Suprapubic skin (tissue), 4 donors: ENCODE results near the gene EXTL2.

ENCODE experiments used
- CTCF ChIP-seq, 2 donors: fragments of 200-600 bp in 1 of 2; fragments of 450-650 bp in 1 of 2; sonication (generic) in 1 of 2; IDR thresholded peaks; one replicate each; pipeline ENCODE4 v1.5.1; 2016 to 2019; ENCODE audit warnings: antibody characterized with exemption in 2 of 2, mild to moderate bottlenecking in 1 of 2, moderate library complexity in 1 of 2
- EP300 ChIP-seq: sonication (generic); formaldehyde crosslinking; IDR thresholded peaks from one replicate; pipeline ENCODE4 v1.6.1; 2017; ENCODE audit warnings: antibody characterized with exemption
- POLR2A ChIP-seq, 2 donors: fragments of 450-650 bp; IDR thresholded peaks; one replicate each; pipeline ENCODE4 v1.6.1; 2017; ENCODE audit warnings: antibody characterized with exemption in 2 of 2, mild to moderate bottlenecking in 2 of 2, moderate library complexity in 2 of 2
- POLR2AphosphoS5 ChIP-seq, 3 donors: sonication (generic); formaldehyde crosslinking; IDR thresholded peaks; one replicate each; pipeline ENCODE4 v1.6.1; 2017; ENCODE audit warnings: antibody characterized with exemption in 3 of 3

DNA sequence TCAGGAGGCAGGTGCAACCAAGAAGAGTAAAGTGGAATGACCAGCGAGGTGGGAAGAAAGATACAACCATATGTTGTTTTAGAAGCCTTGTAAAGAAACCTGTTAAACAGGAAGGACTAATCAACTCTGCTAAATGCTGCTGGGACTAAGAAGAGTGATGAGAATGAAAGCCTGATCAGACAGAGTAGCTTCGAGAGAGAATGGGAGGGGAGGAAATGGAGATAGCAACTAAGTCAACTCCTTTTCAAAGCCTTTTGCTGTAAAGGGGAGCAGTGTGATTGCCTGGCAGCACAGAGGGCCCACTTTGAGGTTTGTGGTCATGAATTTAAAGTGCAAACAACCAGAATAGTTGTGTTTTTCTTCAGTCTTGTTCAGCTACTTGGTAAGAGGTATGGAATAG lies 32.6 kb upstream of the EXTL2 start:
- no peak for TF ChIP-seq EP300
- TF ChIP-seq CTCF (IDR thresholded peaks at IDR 0.05), result no peak
- TF ChIP-seq POLR2A (IDR thresholded peaks at IDR 0.05), result no peak
- no peak for TF ChIP-seq POLR2AphosphoS5 (IDR thresholded peaks at IDR 0.05)
